NCI-H146 treated with DMSO at 0.1 percent for 48 hours (cell line): ENCODE measurements around the gene GDPGP1.

ENCODE experiments used
- DNase-seq: peaks from one replicate; lab custom pipeline; 2025; ENCODE audit not compliant: unreplicated experiment; lab: John Stamatoyannopoulos, UW

Gene GDPGP1

GRCh38 chr15:90203922-90204321 is 30.1 kb upstream of the GDPGP1 start:
- peak; percentile 32 for DNase-seq

DNA sequence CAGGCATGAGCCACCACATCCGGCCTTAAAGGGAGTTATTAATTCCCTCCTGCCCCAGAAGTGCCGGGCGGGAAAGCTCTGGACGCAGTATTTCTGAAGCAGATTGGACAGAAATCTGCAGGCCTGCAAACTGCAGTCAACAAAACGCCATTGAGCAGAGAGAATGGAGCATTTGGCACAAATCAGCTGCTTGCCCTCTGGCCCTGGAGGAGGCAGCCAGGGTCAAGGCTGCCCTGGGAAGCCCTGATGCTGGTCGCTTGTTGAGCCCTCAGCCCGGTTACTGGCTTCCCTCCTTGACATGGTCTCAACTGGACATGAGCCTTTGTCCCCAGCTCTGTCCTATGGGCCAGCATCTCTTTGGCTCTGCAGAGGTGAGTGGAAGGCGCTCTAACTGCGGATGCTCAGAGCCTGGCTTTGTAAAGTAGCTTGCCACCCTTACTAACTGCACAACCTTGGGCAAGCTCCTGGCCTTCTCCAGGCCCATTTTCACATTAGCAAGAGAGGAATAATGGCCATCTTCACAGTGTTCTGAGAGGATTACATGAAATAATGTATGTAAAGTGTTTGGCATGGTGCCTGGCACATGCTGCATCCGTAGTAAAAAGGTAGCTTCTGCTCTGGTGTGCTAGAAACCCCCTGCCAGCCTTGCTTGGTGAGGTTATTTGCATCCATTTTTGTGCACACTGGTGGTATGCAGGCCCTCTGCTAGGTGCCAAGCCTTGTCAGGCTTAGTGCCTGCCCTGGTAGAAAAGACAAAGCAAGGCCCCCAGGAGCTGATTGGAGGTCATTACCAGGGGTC is 28.8 kb upstream of the GDPGP1 start:
- no peak for DNase-seq

GRCh38 chr15:90205886-90206285 is 28.1 kb upstream of the GDPGP1 start:
- no peak for DNase-seq

- no peak for DNase-seq
These were observed 26.8 kb upstream of the GDPGP1 start for GRCh38 chr15:90207252-90207651.

DNA sequence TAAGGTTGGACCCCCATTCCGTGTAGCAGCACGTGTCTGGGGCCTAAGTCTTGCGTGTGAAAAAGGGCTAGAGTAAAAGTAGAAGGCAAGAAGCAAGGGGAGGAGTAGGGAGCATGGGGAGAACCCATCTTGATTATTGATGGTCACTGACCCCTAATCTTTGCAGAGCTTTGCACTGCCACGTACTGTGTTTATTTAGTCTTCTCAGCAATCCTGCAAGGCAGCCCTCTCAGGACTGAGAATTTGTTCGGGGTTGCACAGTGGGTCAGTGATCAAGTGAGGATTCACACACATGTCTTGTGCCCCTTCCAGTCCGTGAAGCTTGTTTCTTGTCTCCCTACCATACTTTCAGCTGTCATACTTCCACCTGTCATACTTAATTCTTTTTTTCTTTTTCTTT is 25.7 kb upstream of the GDPGP1 start:
- no peak for DNase-seq

- DNase-seq: no peak
These were observed 24.4 kb upstream of the GDPGP1 start for GRCh38 chr15:90209591-90209990.

DNA sequence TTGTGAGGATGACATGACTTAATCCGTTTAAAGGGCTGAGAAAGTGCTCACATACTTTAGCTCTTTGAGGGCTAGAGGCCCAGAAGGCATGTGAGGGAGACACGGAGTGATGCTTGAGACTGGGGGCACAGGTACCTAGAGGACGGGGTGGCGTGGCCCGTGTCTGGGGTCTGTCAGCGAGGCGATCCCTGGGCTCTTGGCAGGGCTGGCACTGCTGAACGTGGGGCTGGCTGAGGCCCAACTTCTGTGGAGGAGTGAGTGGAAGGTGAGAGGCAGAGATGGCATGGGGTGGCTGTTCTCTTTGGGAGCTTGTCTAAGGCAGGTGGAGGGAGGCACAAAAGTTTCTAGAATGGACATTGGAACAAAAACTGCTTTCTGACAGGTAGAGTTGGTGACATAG is 23.4 kb upstream of the GDPGP1 start:
- DNase-seq: no peak

GRCh38 chr15:90211009-90211408 is 23.0 kb upstream of the GDPGP1 start:
- no peak for DNase-seq

GRCh38 chr15:90211440-90212143 is 22.4 kb upstream of the GDPGP1 start:
- no peak for DNase-seq

GRCh38 chr15:90212221-90213098 is 21.5 kb upstream of the GDPGP1 start:
- no peak for DNase-seq

DNA sequence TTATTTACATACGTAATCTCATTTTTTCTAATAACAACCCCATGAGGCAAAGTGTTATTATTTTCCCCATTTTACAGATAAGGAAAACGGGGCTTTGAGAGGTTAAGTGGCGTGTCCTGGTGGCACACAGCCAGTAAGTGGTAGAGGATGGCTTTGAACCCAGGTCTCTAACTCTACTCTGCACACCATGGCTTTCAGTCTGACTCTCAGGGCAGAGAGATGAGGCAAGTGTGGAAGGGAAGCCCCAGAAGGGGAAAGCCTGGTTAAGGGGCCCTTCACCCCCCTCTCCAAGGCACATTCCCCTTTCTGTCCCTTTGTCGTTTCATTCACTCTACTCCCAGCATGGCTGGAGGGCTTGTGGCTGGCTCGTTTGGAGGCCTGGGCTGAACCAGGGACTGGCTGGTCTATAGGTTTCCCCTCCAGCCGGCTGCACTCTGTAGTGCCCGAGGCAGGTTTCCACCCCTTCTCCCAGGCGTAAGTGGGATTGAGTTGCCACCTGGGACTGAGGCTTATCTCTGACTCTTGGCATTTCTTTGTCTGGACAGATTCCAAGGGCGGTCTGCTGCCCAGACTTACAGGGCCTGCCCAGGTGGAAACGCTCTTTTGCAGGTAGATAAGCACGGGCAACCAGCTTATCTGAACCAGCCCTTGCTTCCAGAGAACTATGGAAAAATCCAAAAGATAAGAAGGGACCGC is 20.7 kb upstream of the GDPGP1 start:
- no peak for DNase-seq

GRCh38 chr15:90213818-90214204 is 20.2 kb upstream of the GDPGP1 start:
- DNase-seq: no peak

- DNase-seq: no peak
These were observed 19.3 kb upstream of the GDPGP1 start for GRCh38 chr15:90214553-90215196.

- DNase-seq: no peak
These were observed 16.2 kb upstream of the GDPGP1 start for GRCh38 chr15:90217671-90218394.

GRCh38 chr15:90219421-90220141 is 14.4 kb upstream of the GDPGP1 start:
- DNase-seq: no peak

DNA sequence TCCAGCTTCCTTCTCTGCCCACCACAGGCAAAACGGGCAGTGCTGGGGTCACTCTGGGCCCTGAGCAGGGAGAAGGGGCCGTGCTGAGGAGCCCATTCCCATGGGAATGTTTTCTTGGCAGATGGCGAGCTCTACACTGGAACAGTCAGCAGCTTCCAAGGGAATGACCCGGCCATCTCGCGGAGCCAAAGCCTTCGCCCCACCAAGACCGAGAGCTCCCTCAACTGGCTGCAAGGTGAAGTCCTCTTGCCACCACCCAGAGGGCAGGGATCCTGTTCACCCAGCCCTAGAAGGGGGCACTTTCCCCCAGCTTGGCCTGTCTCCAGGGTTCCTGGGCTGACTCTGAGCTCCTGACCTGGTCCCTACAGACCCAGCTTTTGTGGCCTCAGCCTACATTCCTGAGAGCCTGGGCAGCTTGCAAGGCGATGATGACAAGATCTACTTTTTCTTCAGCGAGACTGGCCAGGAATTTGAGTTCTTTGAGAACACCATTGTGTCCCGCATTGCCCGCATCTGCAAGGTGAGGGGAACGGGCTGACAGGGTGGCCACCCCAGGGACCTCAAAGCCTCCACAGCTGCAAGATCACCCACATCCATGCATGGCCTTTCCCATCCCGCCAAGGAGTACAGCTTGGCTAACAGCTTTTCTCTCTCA is 12.6 kb upstream of the GDPGP1 start:
- DNase-seq: peak; percentile 11

- no peak for DNase-seq
These were observed 11.5 kb upstream of the GDPGP1 start for GRCh38 chr15:90222547-90222946.

GRCh38 chr15:90223441-90224165 is 10.4 kb upstream of the GDPGP1 start:
- DNase-seq: no peak
